ENCODE results near the gene RAMP1.

The RAMP1 gene

DNA sequence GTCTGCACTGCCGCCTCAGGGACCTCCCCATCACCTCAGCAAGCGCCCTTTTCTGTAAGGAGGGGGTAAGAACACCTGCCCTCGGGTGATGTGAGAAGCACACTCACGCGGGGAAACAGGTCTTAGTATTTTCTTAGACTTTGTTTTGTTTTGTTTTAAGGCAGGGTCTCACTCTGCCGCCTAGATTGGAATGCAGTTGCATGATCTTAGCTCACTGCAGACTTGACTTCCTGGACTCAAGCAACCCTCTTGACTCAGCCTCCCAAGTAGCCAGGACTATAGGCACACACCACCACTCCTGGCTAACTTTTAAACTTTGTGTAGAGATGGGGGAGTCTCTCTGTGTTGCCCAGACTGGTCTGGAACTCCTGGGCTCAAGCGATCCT is 37.1 kb downstream of the RAMP1 start:
- DNase-seq: no peak

DNA sequence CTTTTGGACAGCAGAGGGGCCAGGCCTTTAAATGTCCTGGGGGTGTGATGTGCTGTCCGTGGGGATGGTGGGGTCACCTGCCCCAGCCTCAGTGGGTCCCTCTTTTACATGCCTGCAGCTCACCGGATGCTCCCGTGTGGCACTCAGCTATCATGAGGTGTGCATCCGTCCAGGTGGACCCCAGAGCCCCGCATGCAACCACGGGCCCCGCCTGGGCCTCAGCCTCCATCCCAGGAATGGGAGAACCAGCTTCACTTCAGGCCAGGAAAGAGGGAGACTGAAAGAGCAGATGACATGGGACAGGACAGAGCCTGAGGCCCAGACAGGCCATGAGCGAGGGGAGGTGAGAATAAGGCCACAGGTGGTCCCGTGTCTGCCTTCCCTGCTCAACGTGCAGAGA is 37.5 kb downstream of the RAMP1 start:
- no peak for DNase-seq

DNA sequence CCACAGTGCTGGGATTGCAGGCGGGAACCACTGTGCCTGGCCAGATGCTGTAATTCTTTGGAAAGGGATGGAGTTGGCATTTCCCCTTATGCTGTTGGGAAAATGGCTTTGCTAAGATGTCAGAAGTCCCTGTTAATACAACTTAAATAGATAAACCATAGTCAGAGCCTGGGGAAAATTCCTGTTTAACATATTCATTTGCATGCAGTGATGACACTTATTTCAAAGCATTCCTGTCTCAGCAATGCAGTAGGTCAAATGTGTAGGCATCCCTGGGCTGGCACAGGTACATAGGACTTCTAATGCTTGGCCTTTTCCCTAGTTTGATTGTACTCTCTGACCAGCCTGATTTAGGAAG is 38.6 kb downstream of the RAMP1 start:
- DNase-seq: no peak

DNA sequence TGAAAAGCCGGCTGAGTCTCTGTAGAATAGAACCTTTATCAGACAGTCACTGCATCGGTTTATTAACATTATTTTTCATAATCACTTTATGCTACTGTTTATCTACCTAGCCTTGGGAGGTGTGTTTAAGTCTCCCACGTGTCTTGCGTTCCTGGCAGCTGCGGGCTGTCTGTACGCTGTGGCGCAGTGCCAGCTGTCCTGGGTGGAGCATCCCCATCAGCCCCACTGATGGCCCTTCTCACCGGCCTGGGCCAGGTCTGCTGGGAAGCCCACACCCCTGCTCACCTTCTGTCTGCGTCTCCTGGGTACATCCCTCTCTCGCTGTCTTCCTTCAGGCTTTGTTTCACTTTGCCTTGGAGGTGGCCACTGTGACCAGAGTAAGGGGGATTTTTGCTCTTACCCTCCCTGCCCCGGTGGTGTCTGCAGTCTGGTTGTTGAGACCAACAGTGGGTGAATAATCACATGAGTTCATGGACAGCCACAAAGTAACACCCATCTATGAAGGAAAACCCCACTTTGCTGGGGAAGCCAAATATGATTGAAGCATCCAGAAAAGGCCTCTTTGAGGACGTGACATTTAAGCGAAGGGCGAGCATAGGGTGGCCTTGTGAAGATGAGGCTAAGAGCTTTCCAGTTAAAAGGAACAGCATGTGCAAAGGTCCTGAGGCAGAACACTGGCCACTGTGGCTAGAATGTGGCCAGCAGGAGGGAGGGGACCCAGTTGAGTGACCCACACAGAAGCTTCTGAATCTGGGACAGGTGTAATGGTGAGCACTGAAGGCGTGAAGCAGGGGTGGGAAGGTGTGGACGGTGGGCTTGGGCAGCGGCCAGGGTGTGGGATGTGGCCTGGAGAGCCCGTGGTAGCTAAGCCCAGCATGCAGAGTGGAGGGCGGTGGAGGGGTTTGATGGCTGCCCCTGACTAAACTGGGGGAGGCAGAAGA is 41.7 kb downstream of the RAMP1 start:
- no peak for DNase-seq

DNA sequence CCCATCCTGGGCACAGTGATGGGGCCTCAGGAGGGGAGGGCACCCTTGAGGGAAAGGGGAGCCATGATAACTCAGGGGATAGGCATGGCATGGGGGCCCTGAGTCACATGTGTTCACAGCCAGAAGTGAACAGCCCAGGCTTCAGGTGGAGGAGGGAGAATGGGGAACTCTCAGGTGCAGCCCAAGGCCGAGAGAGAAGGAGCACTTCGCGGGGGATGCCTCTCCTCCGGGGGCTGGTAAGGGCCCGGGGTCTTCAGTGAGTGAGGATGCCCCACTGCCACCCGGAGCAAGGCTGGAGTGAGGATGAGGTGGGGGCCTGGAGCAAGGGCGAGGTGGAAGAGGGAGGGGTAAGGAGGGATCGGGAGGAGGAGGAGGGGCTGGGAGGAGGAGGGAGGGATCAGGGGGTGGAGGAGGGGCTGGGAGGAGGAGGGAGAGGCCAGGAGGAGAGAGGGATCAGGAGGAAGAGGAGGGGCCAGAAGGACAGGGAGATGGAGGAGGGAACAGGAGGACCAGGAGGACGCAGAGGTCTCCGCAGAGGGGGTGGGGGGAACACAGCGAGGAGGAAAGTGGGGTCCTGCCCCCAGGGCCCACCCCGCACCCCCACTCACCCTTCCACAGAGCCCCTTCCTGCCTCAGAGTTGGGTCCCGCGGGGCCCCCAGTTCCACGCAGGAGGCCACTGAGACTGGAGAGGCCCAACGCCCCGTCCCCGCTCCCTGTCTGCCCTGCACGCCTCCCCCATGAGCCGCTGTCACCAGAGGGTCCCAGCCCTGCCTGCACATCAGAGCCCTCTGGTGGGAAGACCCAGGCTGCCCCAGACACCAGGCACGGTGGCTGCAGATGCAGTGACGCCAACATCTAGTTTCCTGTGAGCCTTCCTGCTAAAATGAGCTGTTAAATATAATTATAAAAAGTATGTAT is 42.8 kb downstream of the RAMP1 start:
- no peak for DNase-seq

DNA sequence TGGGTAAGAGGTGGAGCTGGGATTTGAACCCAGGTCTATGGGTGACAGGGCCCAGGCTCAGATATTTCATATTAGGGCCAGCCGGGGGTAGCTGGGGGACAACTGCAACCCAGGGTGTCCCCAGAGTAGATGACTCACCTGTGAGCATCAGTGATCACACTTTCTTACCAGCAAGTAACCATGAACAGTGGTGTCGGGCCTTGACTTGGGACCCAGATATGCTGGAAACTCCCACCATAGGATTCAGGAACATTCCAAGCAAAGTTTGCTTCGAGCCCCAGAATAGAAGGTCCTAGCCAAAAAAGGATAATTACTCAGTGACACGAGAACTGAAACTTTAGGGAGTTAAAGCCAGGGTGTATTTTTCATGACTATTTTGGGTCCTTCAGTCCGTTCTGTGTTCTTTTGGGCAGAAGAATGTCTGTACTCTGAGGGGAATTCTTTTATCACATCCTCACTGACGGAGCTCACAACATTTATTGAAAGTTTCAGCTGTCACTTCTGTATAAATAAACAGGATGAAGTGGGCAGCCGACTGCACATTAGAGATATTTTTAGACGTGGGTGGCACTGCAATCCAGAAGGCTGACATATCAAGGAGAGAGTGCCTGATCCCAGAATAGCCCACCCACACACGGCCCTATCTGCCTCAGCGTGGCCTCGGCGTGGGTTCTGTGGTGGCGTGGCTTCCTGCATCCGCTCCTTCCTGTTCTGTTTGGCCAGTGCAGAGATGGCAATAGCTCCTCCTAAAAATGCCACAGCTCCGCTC is 45.6 kb downstream of the RAMP1 start:
- DNase-seq: peak; percentile 34

DNA sequence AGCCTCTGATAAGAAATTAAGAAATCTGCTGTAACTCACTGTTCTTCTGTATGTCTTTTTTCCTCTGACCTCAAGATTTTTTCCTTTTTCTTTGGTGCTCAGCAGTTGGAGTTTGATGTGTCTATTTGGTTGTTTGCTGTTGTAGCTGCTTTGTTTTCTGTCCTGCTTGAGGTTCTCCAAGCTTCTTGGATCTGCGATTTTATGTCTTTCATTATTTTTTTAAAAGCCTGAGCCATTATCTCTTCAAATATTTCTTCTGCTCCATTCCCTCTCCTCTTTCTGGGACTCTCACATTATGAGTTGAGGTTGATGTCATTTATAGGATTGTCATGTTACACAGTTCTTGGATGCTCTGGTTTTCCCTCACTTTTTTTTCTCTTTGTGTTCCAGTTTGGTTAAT is 47.7 kb downstream of the RAMP1 start:
- DNase-seq: no peak

DNA sequence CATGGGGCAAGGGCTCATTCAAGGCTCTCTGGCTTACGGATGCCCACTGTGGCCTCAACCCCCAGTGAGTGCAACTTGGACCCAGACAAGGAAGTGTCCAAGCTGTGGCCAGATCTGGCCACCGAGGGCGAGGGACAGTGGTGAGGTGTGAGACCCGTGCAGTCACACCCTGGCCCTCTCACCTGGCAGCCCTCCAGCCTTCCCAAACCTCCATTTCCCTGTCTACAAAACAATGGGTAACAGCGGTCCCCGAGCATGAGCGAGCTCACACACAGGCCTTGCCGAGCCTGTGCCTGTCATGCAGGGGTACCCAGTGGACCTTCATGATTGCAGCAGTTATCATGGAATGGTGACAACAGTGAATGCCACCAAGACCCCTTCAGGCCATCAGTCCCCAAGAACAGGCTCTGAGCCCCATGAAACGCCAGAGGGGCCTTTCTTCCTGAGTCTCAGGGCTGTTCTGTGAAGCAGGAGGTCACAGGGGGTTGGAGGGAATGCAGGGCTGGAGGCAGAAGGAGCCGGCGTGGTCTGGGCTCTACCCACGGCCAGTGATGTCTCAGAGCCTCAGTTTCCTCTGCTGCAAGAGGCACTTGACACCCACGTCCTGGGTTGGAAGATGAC is 49.8 kb downstream of the RAMP1 start:
- DNase-seq: no peak

DNA sequence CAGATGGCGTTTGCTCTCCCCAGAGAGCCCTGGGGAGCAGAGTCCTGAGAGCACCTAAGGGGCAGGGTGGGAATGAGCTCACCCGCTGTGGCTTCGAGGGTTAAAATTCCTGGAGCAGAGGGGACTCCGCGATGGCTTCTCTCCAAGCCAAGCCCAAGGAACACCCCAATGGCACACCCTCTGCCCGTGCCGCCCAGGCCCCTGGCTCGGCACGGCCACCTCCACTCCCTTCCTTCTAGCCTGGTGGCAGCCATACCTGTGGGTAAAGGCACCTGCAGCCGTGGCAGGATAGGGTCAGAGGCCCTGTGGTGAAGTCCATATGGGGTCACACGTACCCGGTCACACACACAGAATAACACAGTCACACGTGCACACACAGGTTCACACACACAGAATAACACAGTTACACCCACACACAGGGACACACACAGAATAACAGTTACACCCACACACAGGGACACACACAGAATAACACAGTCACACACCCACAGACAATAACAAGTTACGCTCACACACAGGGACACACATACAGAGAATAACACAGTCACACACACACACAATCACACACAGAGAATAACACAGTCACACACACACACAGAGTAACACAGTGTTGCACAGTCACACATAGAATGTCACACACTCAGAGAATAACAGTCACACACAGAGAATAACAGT is 50.5 kb downstream of the RAMP1 start:
- no peak for DNase-seq

DNA sequence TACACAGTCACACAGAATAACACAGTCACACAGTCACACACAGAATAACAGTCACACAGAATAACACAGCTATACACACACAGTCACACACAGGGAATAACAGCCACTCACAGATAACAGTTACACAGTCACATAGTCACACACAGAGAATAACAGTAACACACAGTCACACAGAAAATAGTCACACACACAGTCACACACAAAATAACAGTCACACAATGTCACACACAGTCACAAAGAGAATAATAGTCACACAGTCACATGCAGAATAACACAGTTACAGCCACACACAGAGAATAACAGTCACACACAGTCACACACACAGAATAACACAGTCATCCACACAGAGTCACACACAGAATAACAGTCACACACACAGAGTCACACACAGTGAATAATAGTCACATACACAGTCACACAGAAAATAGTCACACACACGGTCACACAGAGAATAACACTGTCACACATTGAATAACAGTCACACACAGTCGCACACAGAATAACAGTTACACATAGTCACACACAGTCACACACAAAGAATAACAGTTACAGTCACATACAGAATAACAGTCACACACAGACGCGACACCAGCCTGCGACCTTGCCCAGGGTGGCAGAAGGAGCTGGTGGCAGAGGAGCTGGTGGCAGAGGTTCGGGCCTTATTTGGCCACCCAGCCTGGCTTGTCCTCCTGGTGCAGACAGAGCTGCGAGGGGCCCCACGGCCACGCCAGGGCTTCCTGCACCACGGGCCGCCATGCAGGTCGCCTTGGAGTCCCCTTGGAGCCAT is 51.3 kb downstream of the RAMP1 start:
- no peak for DNase-seq

DNA sequence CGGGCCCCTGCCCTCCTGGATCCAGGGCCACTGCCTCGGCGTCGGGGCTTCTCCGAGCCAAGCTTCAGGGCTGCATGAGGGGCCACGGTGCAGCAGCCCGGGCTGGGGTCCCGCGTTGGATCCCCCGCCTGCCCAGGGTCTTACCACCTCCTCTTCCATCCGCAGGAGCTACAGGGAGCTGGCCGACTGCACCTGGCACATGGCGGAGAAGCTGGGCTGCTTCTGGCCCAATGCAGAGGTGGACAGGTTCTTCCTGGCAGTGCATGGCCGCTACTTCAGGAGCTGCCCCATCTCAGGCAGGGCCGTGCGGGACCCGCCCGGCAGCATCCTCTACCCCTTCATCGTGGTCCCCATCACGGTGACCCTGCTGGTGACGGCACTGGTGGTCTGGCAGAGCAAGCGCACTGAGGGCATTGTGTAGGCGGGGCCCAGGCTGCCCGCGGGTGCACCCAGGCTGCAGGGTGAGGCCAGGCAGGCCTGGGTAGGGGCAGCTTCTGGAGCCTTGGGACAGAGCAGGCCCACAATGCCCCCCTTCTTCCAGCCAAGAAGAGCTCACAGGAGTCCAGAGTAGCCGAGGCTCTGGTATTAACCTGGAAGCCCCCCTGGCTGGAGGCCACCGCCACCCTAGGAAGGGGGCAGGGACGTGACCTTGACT is 52.1 kb downstream of the RAMP1 start:
- no peak for DNase-seq

DNA sequence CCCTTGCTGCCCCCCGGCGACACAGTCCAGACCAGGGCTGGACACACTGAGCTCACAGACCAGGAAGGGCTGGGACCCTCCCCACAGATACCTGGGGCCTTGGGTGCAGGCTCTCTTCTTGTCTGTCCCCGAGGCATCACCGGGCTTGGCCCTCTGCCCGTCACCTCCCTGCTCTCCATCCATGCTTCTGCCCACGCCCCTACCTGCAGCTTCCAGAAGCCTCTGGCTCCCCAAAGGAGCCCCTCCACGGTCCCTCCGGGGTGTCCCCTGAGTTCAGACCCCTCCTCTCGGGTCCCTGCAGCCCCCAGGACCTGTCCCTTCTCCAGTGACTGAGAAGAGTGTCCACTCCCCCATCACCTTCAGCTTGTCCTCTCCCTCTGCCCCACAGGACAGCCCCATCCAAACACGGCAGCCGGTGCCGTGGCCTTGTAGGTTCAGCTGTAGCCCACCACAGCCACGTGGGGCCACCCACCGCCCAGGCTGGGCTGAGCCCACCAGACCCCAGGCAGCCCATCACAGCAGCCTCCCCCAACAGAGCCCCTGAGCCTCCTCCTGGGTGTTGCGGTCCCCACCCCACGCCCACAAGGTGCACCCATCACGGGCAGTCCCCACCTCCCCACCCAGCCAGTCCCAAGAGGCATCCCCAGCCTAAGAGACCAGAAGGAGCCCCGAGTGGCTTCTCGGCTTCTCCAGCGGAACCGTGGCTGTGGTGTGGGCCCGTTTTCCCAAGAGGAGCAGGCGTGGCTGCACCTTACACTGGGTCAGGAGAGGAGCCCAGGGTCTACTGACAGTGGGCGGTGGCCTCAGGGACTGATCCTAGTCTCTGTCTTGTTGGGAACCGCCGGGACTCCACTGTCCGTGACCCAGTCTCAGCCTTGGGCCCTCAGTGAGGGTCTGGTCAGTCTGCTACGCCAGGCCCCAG is 53.1 kb downstream of the RAMP1 start:
- DNase-seq: no peak

DNA sequence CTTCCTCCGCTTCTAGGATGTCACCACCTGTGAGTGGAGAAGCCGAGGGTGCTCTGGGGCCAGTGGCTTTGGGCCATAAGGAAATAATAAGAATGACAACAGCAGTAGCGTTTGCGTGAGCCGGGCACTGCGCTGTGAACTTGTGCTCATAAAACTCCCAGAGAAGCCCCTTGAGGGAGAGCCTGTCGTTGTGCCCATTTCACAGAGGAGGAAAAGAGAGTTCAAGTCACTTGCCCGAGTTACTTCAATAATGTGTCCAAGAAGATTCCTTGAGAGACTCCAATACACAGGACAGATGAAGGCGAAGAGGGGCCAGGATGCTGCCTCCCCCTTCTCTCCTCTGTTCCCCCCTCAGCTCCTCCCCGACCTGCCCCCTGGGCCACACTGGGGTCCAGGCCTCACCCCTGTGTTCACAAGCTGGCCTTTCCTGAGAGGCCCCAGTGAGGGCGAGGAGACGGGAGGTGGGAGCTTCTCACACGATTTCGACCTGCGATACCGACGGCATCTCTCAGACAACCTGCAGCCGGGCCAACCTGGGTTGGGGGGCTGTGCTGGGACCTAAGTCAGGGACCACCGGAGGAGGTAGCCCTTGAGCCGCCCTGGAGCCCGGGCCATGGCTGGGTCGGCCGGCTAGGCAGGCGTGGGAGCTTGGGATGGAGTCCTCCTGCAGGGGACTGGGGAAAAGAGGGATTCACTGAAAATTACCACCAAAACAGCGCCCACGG is 53.9 kb downstream of the RAMP1 start:
- no peak for DNase-seq

DNA sequence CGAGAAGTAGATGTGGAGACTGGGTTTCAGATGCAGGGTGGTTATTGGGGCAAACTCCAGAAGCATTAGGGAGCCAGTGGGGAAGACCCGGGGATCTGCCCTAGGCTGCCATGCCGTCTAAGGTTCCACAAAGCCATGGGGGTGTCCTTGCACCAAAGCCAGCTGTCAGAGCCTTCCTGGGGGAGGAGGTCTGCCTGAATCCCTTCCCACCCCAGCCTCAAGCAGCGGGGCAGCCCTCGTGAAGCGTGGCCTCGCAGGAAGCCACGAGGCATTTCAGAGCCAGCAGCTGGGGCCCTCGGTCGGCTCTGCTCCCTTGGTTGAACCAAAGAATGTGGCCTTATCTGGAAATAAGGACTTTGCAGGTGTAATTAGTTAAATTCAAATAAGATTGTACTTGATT is 56.2 kb downstream of the RAMP1 start:
- DNase-seq: no peak

DNA sequence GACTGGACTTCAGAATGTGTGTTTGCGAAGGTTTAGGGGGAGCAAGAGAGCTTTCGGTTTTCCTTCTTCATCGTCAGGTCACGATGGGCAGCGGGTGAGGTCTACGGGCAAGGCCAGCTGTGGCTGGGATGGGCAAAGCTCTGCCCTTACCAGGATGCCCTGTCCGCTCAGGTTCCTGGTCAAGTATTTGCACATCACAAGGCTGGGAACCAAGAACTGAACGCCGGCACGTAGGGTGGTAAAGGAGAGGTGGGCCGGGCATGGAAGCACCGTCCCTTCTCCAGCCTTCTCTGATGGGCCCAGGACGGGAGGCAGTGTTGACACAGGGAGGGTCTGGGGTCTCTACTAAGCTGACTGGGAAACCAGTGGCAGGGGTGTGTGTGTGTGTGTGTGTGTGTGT is 56.9 kb downstream of the RAMP1 start:
- no peak for DNase-seq

DNA sequence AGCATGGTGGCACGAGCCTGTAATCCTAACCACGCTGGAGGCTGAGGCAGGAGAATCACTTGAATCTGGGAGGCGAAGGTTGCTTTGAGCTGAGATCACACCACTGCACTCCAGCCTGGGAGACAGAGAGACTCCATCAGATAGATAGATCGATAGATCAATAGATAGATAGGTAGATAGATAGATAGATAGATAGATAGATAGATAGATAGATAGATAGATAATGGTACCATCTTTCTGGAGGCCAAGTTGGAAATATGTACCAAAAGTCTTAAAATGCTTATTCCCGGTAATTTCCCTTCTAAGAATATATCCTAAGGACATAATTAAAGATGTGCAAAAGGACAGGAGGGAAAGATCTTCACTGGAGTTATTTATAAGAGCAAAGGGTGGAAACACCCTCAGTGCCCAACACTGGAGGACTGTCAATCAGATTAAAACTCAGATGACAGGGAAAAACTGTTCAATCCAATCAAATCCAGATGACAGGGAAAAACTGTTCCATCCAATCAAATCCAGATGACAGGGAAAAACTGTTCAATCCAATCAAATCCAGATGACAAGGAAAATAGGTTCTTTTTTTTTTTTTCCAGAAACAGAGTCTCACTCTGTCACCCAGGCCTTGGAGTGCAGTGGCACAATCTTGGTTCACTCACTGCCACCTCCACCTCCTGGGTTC is 58.4 kb downstream of the RAMP1 start:
- DNase-seq: no peak

DNA sequence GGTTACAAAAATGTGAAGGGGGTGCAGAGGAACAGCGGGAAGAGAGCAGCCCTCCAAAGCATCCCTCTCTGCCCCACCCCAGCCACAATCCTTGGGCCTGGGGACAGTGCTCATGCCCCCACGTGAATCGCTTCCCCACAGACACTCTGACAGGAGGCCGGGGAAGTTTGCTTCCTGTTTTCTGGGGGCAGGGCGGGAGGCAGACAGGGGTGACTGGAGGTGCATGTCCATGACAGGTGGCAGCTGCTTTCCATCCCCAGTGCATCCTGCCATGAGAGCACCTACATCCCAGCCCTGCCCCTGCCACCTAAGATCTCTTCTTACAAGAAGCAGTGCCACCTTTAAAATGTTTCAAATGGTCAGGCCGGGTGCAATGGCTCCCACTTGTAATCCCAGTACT is 60.2 kb downstream of the RAMP1 start:
- no peak for DNase-seq

DNA sequence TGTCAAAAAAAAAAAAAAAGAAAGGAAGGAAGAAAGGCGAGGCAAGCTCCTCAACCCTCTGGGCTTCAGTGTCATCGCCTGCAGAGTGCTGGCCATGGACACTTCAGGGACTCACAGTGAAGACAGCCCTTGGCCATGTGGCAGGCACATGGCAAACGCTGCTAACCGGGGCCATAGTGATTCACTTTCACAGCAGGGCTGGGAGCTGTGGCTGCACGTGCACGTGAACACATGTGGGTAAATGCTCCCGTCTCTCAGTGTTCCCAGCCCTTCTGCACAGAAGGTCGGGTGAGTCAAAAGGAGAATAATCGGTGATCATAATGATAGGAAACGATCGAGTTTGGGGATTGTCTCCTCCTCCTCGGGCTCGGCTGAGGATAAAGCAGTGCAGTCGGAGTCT is 61.2 kb downstream of the RAMP1 start:
- no peak for DNase-seq
